ENCODE data around the gene ALPI. TPM values are rescaled to one million over a fixed set of nuclear protein-coding genes. Genes with fewer than 3 reads are reported as not detected.
A peak's percentile ranks its signal among the peaks of the same experiment; 100 is the strongest.

The ALPI gene
- total and polyA plus RNA-seq, 10 of the 15 experiments (the other 5 are each of a cell fraction or from before 2014, with no cell fraction given), result not detected

- intact Hi-C loops (cut with micrococcal nuclease; ENCODE audit: unreplicated experiment), result no loop called here
- Histone ChIP-seq H3K9me3 (replicated peaks; ENCODE audit: control insufficient read depth, insufficient read depth, low read length) (no peaks in the 10 kb centered on the region), H3K36me3 (ENCODE audit: control insufficient read depth in 2 of 2, insufficient read depth in 2 of 2, low read length in 1 of 2) (no peaks in the 10 kb centered on the region), H3K27ac (ENCODE audit: control insufficient read depth, insufficient read depth) (no peak overlapping the region), H3K79me2 (ENCODE audit: control insufficient read depth, insufficient read depth, low read length) (no peaks in the 10 kb centered on the region), H3K9ac (ENCODE audit: control insufficient read depth, insufficient read depth, low read length) (no peak overlapping the region), H4K20me1 (ENCODE audit: control insufficient read depth, insufficient read depth) (no peaks in the 10 kb centered on the region), H3K4me3 (no peak overlapping the region), H2AFZ (ENCODE audit: control insufficient read depth, low read depth, low read length) (no peak overlapping the region), H3K27me3 (replicated peaks in 1 of 2; ENCODE audit: control insufficient read depth in 2 of 2, insufficient read depth in 2 of 2, low read length in 1 of 2) (no peaks in the 10 kb centered on the region; a peak in 3 of 4 replicates), H3K4me1 (ENCODE audit: control insufficient read depth, insufficient read depth, low read length) (no peaks in the 10 kb centered on the region; the same call in 1 of the 2 replicates), H3K4me2 (ENCODE audit: control insufficient read depth, insufficient read depth) (no peak overlapping the region)
- ChIA-PET CTCF (interaction anchor here (0.6 to 1.5 kb wide), 10 partner anchors 9 to 586 kb away, joined by 3 to 6 read pairs (median 3); no protein-coding TSS in a partner anchor), SMC1A (ENCODE audit: uncharacterized antibody, unreplicated experiment) (no interaction called here), RAD21 (ENCODE audit: unreplicated experiment) (interaction anchor here (1.2 kb wide), 1 partner anchor 99 kb away, joined by 4 read pairs; no protein-coding TSS in a partner anchor), POLR2A (no interaction called here)
- no TSS peak for BruUV-seq (replicated peaks)
- DNase-seq (ENCODE audit: low read depth, low spot score) (no peak), FAIRE-seq (peak; percentile 92), ATAC-seq (peak; percentile 71)
- 44% methylated on average over 20 of the region's 22 CpGs for WGBS (ENCODE audit: insufficient coverage, insufficient replicate concordance, low lambda C conversion rate, missing lambda C conversion rate)
- in situ Hi-C loops (cut with MboI), result no loop called here
- TF ChIP-seq RAD21 (IDR thresholded peaks at IDR 0.05; ENCODE audit: insufficient read depth, low read depth, low read length) (0 out of 2 replicates have a peak, but pooled peaks have one; percentile 14), SMC3 (IDR thresholded peaks at IDR 0.05; ENCODE audit: borderline replicate concordance, low read length) (0 out of 2 replicates have a peak, but pooled peaks have one; percentile 2), BRCA1 (IDR thresholded peaks at IDR 0.05; ENCODE audit: low read depth, low read length) (no peak), ZNF217 (IDR thresholded peaks at IDR 0.05) (no peak), ZBTB4 (CRISPR knock-in tag; IDR thresholded peaks at IDR 0.05) (no peak), CTCF (IDR thresholded peaks at IDR 0.05 in 2 of 3, conservative IDR thresholded peaks at IDR 0.05 in 1 of 3; ENCODE audit: control insufficient read depth in 2 of 3, extremely low read depth in 1 of 3, insufficient read depth in 1 of 3, low read depth in 3 of 3, low read length in 3 of 3) (peak in 2 of 3 experiments; percentile 41 to 46; a peak in 3 of 6 replicates)
Measured at GRCh38 chr2:232438951-232439757, 16.8 kb upstream of the ALPI start.
